Thymus (tissue), 14 donors: ENCODE measurements around the gene CTCF. TPM values are rescaled to one million over a fixed set of nuclear protein-coding genes. Genes with fewer than 3 reads are reported as not detected.
A peak's percentile ranks its signal among the peaks of the same experiment; 100 is the strongest.
"Not testable (repeated sequence)": the region's sequence is repeated elsewhere in the genome, so short reads cannot be mapped to it uniquely, and the experiment has no call there.

Source experiments
- DNase-seq, 9 donors: peaks; one replicate each; pipeline ENCODE4 v3.0.0-alpha.2; 2013; ENCODE audit warnings: low spot score in 9 of 9, low read depth in 6 of 9, missing footprints in 1 of 9
- H3K27ac ChIP-seq, 2 donors: one replicate each; pipeline ENCODE4 v1.5.1; 2013; ENCODE audit warnings: control low read depth in 1 of 2, low read depth in 1 of 2, low read length in 1 of 2, mild to moderate bottlenecking in 1 of 2, moderate library complexity in 1 of 2
- H3K27me3 ChIP-seq, 2 donors: one replicate each; pipeline ENCODE4 v1.5.1; 2013; ENCODE audit warnings: low read length in 1 of 2; ENCODE audit not compliant: control insufficient read depth in 2 of 2, insufficient read depth in 1 of 2
- H3K36me3 ChIP-seq, 2 donors: one replicate each; pipeline ENCODE4 v1.5.1; 2013; ENCODE audit warnings: low read length in 1 of 2, mild to moderate bottlenecking in 1 of 2, moderate library complexity in 1 of 2; ENCODE audit not compliant: control insufficient read depth in 2 of 2, insufficient read depth in 2 of 2
- H3K4me1 ChIP-seq, 2 donors: one replicate each; pipeline ENCODE4 v1.5.1; 2013; ENCODE audit warnings: low read length in 2 of 2; ENCODE audit not compliant: control insufficient read depth in 2 of 2, insufficient read depth in 2 of 2
- H3K4me3 ChIP-seq, 2 donors: one replicate each; pipeline ENCODE4 v1.5.1; 2013; ENCODE audit warnings: low read length in 2 of 2, control low read depth in 1 of 2, mild to moderate bottlenecking in 1 of 2
- H3K9me3 ChIP-seq, 2 donors: one replicate each; pipeline ENCODE4 v1.5.1; 2013; ENCODE audit warnings: low read length in 1 of 2, mild to moderate bottlenecking in 1 of 2; ENCODE audit not compliant: control insufficient read depth in 2 of 2, insufficient read depth in 1 of 2
- WGBS: extraction: QIAGEN DNeasy Blood & Tissue Kit; methylation state at CpG from one replicate; pipeline ENCODE4 v1.1.7; 2013; 5-methylcytosine and 5-hydroxymethylcytosine counted together
- long read RNA-seq, 10 donors: transcript quantifications; one replicate each; lab custom pipeline, GENCODE V29; 2026
- polyA plus RNA-seq: library from polyadenylated mRNA; stranded (reverse); fragments of 200-250 nt; gene quantifications from one replicate; pipeline ENCODE4 v1.2.3, GENCODE V29; 2013
- total RNA-seq: library from RNA; stranded (reverse); fragments of 120-200 nt; gene quantifications from one replicate; pipeline ENCODE4 v1.2.4, GENCODE V29; 2013
- donor health status: healthy.

CTCF gene
- total RNA-seq (61.0 TPM), polyA plus RNA-seq (44.5 TPM)
- long read RNA-seq, donor 1, partial matches to known transcripts = 0 of 2 reads
- long read RNA-seq, donor 1, other reads (novel, unspliced or antisense) = 0 of 2 reads
- long read RNA-seq, donor 2 = 0 reads
- long read RNA-seq, donor 3, transcript CTCF-214 (10 exons, 3,521 nt) = major isoform, 9 of 133 reads
- long read RNA-seq, donor 3, partial matches to known transcripts = 112 of 133 reads
- long read RNA-seq, donor 3, other reads (novel, unspliced or antisense) = 9 of 133 reads
- long read RNA-seq, donor 4, partial matches to known transcripts = 36 of 38 reads
- long read RNA-seq, donor 4, other reads (novel, unspliced or antisense) = 0 of 38 reads
- long read RNA-seq, donor 5, partial matches to known transcripts = 94 of 109 reads
- long read RNA-seq, donor 5, other reads (novel, unspliced or antisense) = 8 of 109 reads
- long read RNA-seq, donor 6, transcript CTCF-214 (10 exons, 3,521 nt) = major isoform, 5 of 12 reads
- long read RNA-seq, donor 6, partial matches to known transcripts = 0 of 12 reads
- long read RNA-seq, donor 6, other reads (novel, unspliced or antisense) = 0 of 12 reads
- long read RNA-seq, donor 7, transcript CTCF-201 (12 exons, 3,941 nt) = major isoform, 5 of 49 reads
- long read RNA-seq, donor 7, partial matches to known transcripts = 37 of 49 reads
- long read RNA-seq, donor 7, other reads (novel, unspliced or antisense) = 0 of 49 reads
- long read RNA-seq, donor 8, partial matches to known transcripts = 11 of 12 reads
- long read RNA-seq, donor 8, other reads (novel, unspliced or antisense) = 0 of 12 reads
- long read RNA-seq, donor 9, partial matches to known transcripts = 37 of 46 reads
- long read RNA-seq, donor 9, other reads (novel, unspliced or antisense) = 0 of 46 reads
- long read RNA-seq, donor 10, partial matches to known transcripts = 15 of 24 reads
- long read RNA-seq, donor 10, other reads (novel, unspliced or antisense) = 0 of 24 reads

GRCh38 chr16:67562526-67562917, at the start of gene CTCF:
Gene CTCF (plus strand): TSS chr16:67562526. CDS start chr16:67610833, 48,307 bp downstream.
- Histone ChIP-seq H3K9me3 (no peaks in the 10 kb centered on the region), H3K4me3 (peak within 1 kb of the TSS; percentile 65 to 98), H3K27me3 (no peaks in the 10 kb centered on the region), H3K36me3 (peaks cover 3 to 23% of the 10 kb centered on the region in 2 donors), H3K27ac (peak within 1 kb of the TSS; percentile 100), H3K4me1 (peaks cover 14 to 57% of the 10 kb centered on the region in 2 donors)
- WGBS = under 1% methylated on average over 62 of the region's 62 CpGs
- peak in 6 of 9 donors; percentile 63 to 90 (median 82) for DNase-seq

- not testable (repeated sequence) for DNase-seq, H3K4me3 ChIP-seq, H3K27me3 ChIP-seq, H3K27ac ChIP-seq, H3K36me3 ChIP-seq, H3K4me1 ChIP-seq, H3K9me3 ChIP-seq
- WGBS = 95% methylated on average over 1 of the region's 1 CpG
These were observed 48.4 kb upstream of the CTCF start for GRCh38 chr16:67513892-67514291.

GRCh38 chr16:67514382-67514828, 47.9 kb upstream of the CTCF start:
- no peaks in the 10 kb centered on the region for H3K9me3 ChIP-seq
- H3K36me3 ChIP-seq = no peaks in the 10 kb centered on the region
- H3K4me3 ChIP-seq = no peak overlapping the region
- H3K4me1 ChIP-seq = peaks cover 8 to 11% of the 10 kb centered on the region in 2 donors
- H3K27ac ChIP-seq = no peak overlapping the region
- peak in 8 of 9 donors; percentile 75 to 93 (median 86) for DNase-seq
- 16% methylated on average over 8 of the region's 8 CpGs for WGBS
- H3K27me3 ChIP-seq = peaks cover 0 to 3% of the 10 kb centered on the region in 2 donors

GRCh38 chr16:67516296-67517154, 45.8 kb upstream of the CTCF start:
- Histone ChIP-seq H3K27me3 (peaks cover 0 to 3% of the 10 kb centered on the region in 2 donors), H3K9me3 (no peaks in the 10 kb centered on the region), H3K27ac (peak overlapping the region in 1 of 2 donors; percentile 13), H3K36me3 (no peaks in the 10 kb centered on the region), H3K4me3 (no peak overlapping the region), H3K4me1 (peaks cover 8 to 22% of the 10 kb centered on the region in 2 donors)
- no peak for DNase-seq
- whole genome bisulfite sequencing = 94% methylated on average over 12 of the region's 12 CpGs

GRCh38 chr16:67517155-67517445, 45.2 kb upstream of the CTCF start:
- H3K4me1 ChIP-seq = peaks cover 8 to 25% of the 10 kb centered on the region in 2 donors
- 53% methylated on average over 3 of the region's 3 CpGs for WGBS

GRCh38 chr16:67517661-67518423, 44.5 kb upstream of the CTCF start:
- Histone ChIP-seq H3K9me3 (no peaks in the 10 kb centered on the region), H3K27me3 (peaks cover 0 to 3% of the 10 kb centered on the region in 2 donors), H3K27ac (no peak overlapping the region), H3K36me3 (no peaks in the 10 kb centered on the region), H3K4me1 (peaks cover 8 to 25% of the 10 kb centered on the region in 2 donors), H3K4me3 (no peak overlapping the region)
- WGBS = 95% methylated on average over 11 of the region's 11 CpGs
- DNase-seq = no peak

More at GRCh38 chr16:67517155-67517445, 45.2 kb upstream of the CTCF start:
- Histone ChIP-seq H3K4me3 (no peak overlapping the region), H3K9me3 (no peaks in the 10 kb centered on the region), H3K27ac (no peak overlapping the region), H3K27me3 (peaks cover 0 to 3% of the 10 kb centered on the region in 2 donors), H3K36me3 (no peaks in the 10 kb centered on the region)
- no peak for DNase-seq

- peak in 1 of 9 donors; percentile 42 for DNase-seq
- Histone ChIP-seq H3K36me3 (no peaks in the 10 kb centered on the region), H3K4me3 (no peak overlapping the region), H3K9me3 (no peaks in the 10 kb centered on the region), H3K27ac (no peak overlapping the region), H3K27me3 (peaks cover 0 to 3% of the 10 kb centered on the region in 2 donors), H3K4me1 (peaks cover 8 to 25% of the 10 kb centered on the region in 2 donors)
- WGBS = 18% methylated on average over 8 of the region's 8 CpGs
These were observed 43.6 kb upstream of the CTCF start for GRCh38 chr16:67518676-67519075.

- DNase-seq = no peak
- H3K4me1 ChIP-seq = peaks cover 8 to 25% of the 10 kb centered on the region in 2 donors
- H3K9me3 ChIP-seq = no peaks in the 10 kb centered on the region
- peaks cover 0 to 5% of the 10 kb centered on the region in 2 donors for H3K27me3 ChIP-seq
- WGBS = 94% methylated on average over 4 of the region's 4 CpGs
- H3K27ac ChIP-seq = no peak overlapping the region
- H3K36me3 ChIP-seq = no peaks in the 10 kb centered on the region
- H3K4me3 ChIP-seq = no peak overlapping the region
These were observed 43.1 kb upstream of the CTCF start for GRCh38 chr16:67519242-67519641.
